ENCODE measurements around the gene PER3. TPM values are rescaled to one million over a fixed set of nuclear protein-coding genes. Genes with fewer than 3 reads are reported as not detected.

PER3 gene
- total and polyA plus RNA-seq, 9 of the 15 experiments (the other 6 are each of a cell fraction or from before 2014, with no cell fraction given) = 11.9 to 22.5 (median 14.6) TPM

DNA sequence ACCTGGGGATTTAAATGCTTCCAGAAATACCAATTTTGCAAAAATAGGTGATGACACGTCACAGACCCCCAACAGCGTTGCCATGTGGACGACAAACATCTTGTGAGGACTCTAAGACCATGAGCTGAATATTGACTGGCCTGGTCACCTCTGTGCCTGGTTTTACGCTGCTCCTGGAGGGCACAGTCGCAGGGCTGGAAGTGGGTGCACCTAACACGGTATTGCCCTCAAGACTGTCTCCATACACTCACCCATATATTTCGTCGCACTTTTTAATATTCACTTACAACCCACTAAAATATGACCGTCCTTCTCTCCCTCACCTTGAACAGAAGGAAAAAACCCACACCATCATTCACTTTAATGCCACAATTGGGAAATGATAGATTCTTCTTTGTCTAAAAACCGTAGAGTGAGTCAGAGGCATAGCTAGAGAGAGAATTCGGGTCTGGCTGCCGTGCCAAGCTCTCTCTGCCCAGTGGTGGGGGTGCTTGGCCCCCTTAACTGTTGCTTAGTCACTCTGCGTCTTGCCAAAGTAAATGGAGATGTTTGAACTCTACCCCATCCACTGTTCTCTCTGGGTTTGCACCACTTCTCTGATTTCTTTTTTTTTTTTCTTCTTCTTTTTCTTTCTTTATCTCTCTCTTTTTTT, 109.6 kb downstream of the PER3 start:
- intact Hi-C loops (cut with micrococcal nuclease) = no loop called here
- no TSS peak for BruUV-seq (replicated peaks)
- Histone ChIP-seq H3K4me1 (replicated peaks in 1 of 2; ENCODE audit: control insufficient read depth in 2 of 2, insufficient read depth in 2 of 2, low read length in 2 of 2) (no peaks in the 10 kb centered on the region; a peak in 1 of 5 replicates), H3K79me2 (ENCODE audit: control insufficient read depth, insufficient read depth, low read length) (no peaks in the 10 kb centered on the region), H3K27ac (ENCODE audit: extremely low read depth, low read depth, low read length) (no peak overlapping the region), H3K9ac (ENCODE audit: insufficient read depth in 1 of 2, low read depth in 2 of 2, low read length in 2 of 2) (no peak overlapping the region), H3K27me3 (ENCODE audit: control insufficient read depth in 2 of 2, insufficient read depth in 2 of 2, low read length in 2 of 2) (peaks cover 21 to 42% of the 10 kb centered on the region in 2 experiments; a peak in 4 of 5 replicates), H2AFZ (ENCODE audit: low read depth, low read length) (no peak overlapping the region), H3K36me3 (ENCODE audit: control insufficient read depth, insufficient read depth, low read length) (no peaks in the 10 kb centered on the region), H4K20me1 (replicated peaks; ENCODE audit: control insufficient read depth, insufficient read depth, low read length) (no peaks in the 10 kb centered on the region), H3K9me3 (replicated peaks; ENCODE audit: control insufficient read depth, insufficient read depth, low read depth, low read length) (no peaks in the 10 kb centered on the region), H3K4me3 (no peak overlapping the region), H3K4me2 (ENCODE audit: insufficient read depth, low read length) (no peak overlapping the region), H3K9me1 (ENCODE audit: control insufficient read depth, insufficient read depth, low read length) (no peaks in the 10 kb centered on the region)
- ChIA-PET CTCF (ENCODE audit: low intra/inter-chr PET ratio) (interaction anchor here (0.7 kb wide), 1 partner anchor 9 kb away, joined by 4 read pairs; no protein-coding TSS in a partner anchor), POLR2A (no interaction called here)
- in situ Hi-C loops (cut with MboI) = no loop called here
- DNase-seq (ENCODE audit: extremely low read depth in 1 of 4, low spot score in 3 of 4) (no peak), FAIRE-seq (no peak), ATAC-seq (no peak)
- WGBS (ENCODE audit: insufficient coverage, low coverage, missing lambda C conversion rate) = 5% methylated on average over 13 of the region's 13 CpGs
- TF ChIP-seq, protein P1, sequence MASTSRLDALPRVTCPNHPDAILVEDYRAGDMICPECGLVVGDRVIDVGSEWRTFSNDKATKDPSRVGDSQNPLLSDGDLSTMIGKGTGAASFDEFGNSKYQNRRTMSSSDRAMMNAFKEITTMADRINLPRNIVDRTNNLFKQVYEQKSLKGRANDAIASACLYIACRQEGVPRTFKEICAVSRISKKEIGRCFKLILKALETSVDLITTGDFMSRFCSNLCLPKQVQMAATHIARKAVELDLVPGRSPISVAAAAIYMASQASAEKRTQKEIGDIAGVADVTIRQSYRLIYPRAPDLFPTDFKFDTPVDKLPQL (IDR thresholded peaks at IDR 0.05; ENCODE audit: extremely low read depth, insufficient read length) = no peak
- TF ChIP-seq, protein P2, sequence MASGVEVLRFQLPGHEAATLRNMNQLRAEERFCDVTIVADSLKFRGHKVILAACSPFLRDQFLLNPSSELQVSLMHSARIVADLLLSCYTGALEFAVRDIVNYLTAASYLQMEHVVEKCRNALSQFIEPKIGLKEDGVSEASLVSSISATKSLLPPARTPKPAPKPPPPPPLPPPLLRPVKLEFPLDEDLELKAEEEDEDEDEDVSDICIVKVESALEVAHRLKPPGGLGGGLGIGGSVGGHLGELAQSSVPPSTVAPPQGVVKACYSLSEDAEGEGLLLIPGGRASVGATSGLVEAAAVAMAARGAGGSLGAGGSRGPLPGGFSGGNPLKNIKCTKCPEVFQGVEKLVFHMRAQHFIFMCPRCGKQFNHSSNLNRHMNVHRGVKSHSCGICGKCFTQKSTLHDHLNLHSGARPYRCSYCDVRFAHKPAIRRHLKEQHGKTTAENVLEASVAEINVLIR (CRISPR knock-in tag; IDR thresholded peaks at IDR 0.05) = no peak
- TF ChIP-seq C11orf30 (IDR thresholded peaks at IDR 0.05; ENCODE audit: low read depth) (no peak), POLR2AphosphoS2 (IDR thresholded peaks at IDR 0.05; ENCODE audit: low read length) (no peak)
- TF ChIP-seq, protein P3, sequence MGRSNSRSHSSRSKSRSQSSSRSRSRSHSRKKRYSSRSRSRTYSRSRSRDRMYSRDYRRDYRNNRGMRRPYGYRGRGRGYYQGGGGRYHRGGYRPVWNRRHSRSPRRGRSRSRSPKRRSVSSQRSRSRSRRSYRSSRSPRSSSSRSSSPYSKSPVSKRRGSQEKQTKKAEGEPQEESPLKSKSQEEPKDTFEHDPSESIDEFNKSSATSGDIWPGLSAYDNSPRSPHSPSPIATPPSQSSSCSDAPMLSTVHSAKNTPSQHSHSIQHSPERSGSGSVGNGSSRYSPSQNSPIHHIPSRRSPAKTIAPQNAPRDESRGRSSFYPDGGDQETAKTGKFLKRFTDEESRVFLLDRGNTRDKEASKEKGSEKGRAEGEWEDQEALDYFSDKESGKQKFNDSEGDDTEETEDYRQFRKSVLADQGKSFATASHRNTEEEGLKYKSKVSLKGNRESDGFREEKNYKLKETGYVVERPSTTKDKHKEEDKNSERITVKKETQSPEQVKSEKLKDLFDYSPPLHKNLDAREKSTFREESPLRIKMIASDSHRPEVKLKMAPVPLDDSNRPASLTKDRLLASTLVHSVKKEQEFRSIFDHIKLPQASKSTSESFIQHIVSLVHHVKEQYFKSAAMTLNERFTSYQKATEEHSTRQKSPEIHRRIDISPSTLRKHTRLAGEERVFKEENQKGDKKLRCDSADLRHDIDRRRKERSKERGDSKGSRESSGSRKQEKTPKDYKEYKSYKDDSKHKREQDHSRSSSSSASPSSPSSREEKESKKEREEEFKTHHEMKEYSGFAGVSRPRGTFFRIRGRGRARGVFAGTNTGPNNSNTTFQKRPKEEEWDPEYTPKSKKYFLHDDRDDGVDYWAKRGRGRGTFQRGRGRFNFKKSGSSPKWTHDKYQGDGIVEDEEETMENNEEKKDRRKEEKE (IDR thresholded peaks at IDR 0.05; ENCODE audit: borderline replicate concordance in 1 of 2, control insufficient read depth in 1 of 2, low read depth in 2 of 2, low read length in 1 of 2) = no peak

Other genes with a start within 250 kb of the PER3 start
- 31.9 and 39.4 TPM in 2 replicates for gene VAMP3, start 13.0 kb upstream of the PER3 start, total RNA-seq (2014; rRNA removed)
- 58.0 and 64.7 TPM in 2 replicates for gene VAMP3, start 13.0 kb upstream of the PER3 start, total RNA-seq (2014; rRNA removed; fragmentation: Illumina TruSeq; extraction: Trizol)
- 53.9 and 61.4 TPM in 2 replicates for gene VAMP3, start 13.0 kb upstream of the PER3 start, total RNA-seq (2015; rRNA removed; fragmentation: Illumina TruSeq; extraction: Trizol)
- 47.5 and 48.3 TPM in 2 replicates for gene VAMP3, start 13.0 kb upstream of the PER3 start, total RNA-seq (2021)
- 68.8 and 71.3 TPM in 2 replicates for gene VAMP3, start 13.0 kb upstream of the PER3 start, polyA plus RNA-seq (2011; rRNA removed)
- gene VAMP3, start 13.0 kb upstream of the PER3 start, polyA plus RNA-seq (2014; fragmentation: Illumina TruSeq; extraction: Trizol) = 52.3 and 61.3 TPM in 2 replicates
- 10 to 100 TPM; 27.1 to 43.2 TPM for gene VAMP3, start 13.0 kb upstream of the PER3 start, polyA plus RNA-seq (2014; fragmentation: Nextera tagmentation; extraction: Ambion mirVana)
- 39.1 and 45.2 TPM in 2 replicates for gene VAMP3, start 13.0 kb upstream of the PER3 start, polyA plus RNA-seq (2014; rRNA removed)
- not detected in 2 replicates for gene UTS2, start 68.8 kb downstream of the PER3 start, total RNA-seq (2014; rRNA removed)
- gene UTS2, start 68.8 kb downstream of the PER3 start, total RNA-seq (2014; rRNA removed; fragmentation: Illumina TruSeq; extraction: Trizol) = not detected in 2 replicates
- not detected in 2 replicates for gene UTS2, start 68.8 kb downstream of the PER3 start, total RNA-seq (2015; rRNA removed; fragmentation: Illumina TruSeq; extraction: Trizol)
- gene UTS2, start 68.8 kb downstream of the PER3 start, total RNA-seq (2021) = not detected in 2 replicates
- 0.16 and 0.29 TPM in 2 replicates for gene UTS2, start 68.8 kb downstream of the PER3 start, polyA plus RNA-seq (2011; rRNA removed)
- gene UTS2, start 68.8 kb downstream of the PER3 start, polyA plus RNA-seq (2014; fragmentation: Illumina TruSeq; extraction: Trizol) = not detected in 2 replicates
- under 1 TPM in 1 of 2 experiments, not detected in 1; 0.22 TPM for gene UTS2, start 68.8 kb downstream of the PER3 start, polyA plus RNA-seq (2014; fragmentation: Nextera tagmentation; extraction: Ambion mirVana)
- 0.07 TPM in 1 of 2 replicates, not detected in the other for gene UTS2, start 68.8 kb downstream of the PER3 start, polyA plus RNA-seq (2014; rRNA removed)
- not detected in 2 replicates for gene TNFRSF9, start 156.5 kb downstream of the PER3 start, total RNA-seq (2014; rRNA removed)
- 0.07 and 0.13 TPM in 2 replicates for gene TNFRSF9, start 156.5 kb downstream of the PER3 start, total RNA-seq (2014; rRNA removed; fragmentation: Illumina TruSeq; extraction: Trizol)
- gene TNFRSF9, start 156.5 kb downstream of the PER3 start, total RNA-seq (2015; rRNA removed; fragmentation: Illumina TruSeq; extraction: Trizol) = 0.07 and 0.08 TPM in 2 replicates
- 0.09 and 0.16 TPM in 2 replicates for gene TNFRSF9, start 156.5 kb downstream of the PER3 start, total RNA-seq (2021)
- gene TNFRSF9, start 156.5 kb downstream of the PER3 start, polyA plus RNA-seq (2011; rRNA removed) = 0.26 and 0.29 TPM in 2 replicates
- 0.04 and 0.11 TPM in 2 replicates for gene TNFRSF9, start 156.5 kb downstream of the PER3 start, polyA plus RNA-seq (2014; fragmentation: Illumina TruSeq; extraction: Trizol)
- under 1 TPM; 0.08 to 0.15 TPM for gene TNFRSF9, start 156.5 kb downstream of the PER3 start, polyA plus RNA-seq (2014; fragmentation: Nextera tagmentation; extraction: Ambion mirVana)
- 0.08 TPM in 2 replicates for gene TNFRSF9, start 156.5 kb downstream of the PER3 start, polyA plus RNA-seq (2014; rRNA removed)
- 338 and 413 TPM in 2 replicates for gene PARK7, start 177.4 kb downstream of the PER3 start, total RNA-seq (2014; rRNA removed)
- 431 and 459 TPM in 2 replicates for gene PARK7, start 177.4 kb downstream of the PER3 start, total RNA-seq (2014; rRNA removed; fragmentation: Illumina TruSeq; extraction: Trizol)
- 358 and 374 TPM in 2 replicates for gene PARK7, start 177.4 kb downstream of the PER3 start, total RNA-seq (2015; rRNA removed; fragmentation: Illumina TruSeq; extraction: Trizol)
- 481 and 484 TPM in 2 replicates for gene PARK7, start 177.4 kb downstream of the PER3 start, total RNA-seq (2021)
- 462 and 543 TPM in 2 replicates for gene PARK7, start 177.4 kb downstream of the PER3 start, polyA plus RNA-seq (2011; rRNA removed)
- 423 and 468 TPM in 2 replicates for gene PARK7, start 177.4 kb downstream of the PER3 start, polyA plus RNA-seq (2014; fragmentation: Illumina TruSeq; extraction: Trizol)
- 1,000 to 10,000 TPM; 1,113 to 1,298 TPM for gene PARK7, start 177.4 kb downstream of the PER3 start, polyA plus RNA-seq (2014; fragmentation: Nextera tagmentation; extraction: Ambion mirVana)
- 648 and 751 TPM in 2 replicates for gene PARK7, start 177.4 kb downstream of the PER3 start, polyA plus RNA-seq (2014; rRNA removed)
- gene ERRFI1, start 242.0 kb downstream of the PER3 start, total RNA-seq (2014; rRNA removed) = 0.68 and 0.73 TPM in 2 replicates
- gene ERRFI1, start 242.0 kb downstream of the PER3 start, total RNA-seq (2014; rRNA removed; fragmentation: Illumina TruSeq; extraction: Trizol) = 1.5 and 1.8 TPM in 2 replicates
- 0.98 and 1.1 TPM in 2 replicates for gene ERRFI1, start 242.0 kb downstream of the PER3 start, total RNA-seq (2015; rRNA removed; fragmentation: Illumina TruSeq; extraction: Trizol)
- 1.6 and 1.9 TPM in 2 replicates for gene ERRFI1, start 242.0 kb downstream of the PER3 start, total RNA-seq (2021)
- gene ERRFI1, start 242.0 kb downstream of the PER3 start, polyA plus RNA-seq (2011; rRNA removed) = 1.7 and 4.4 TPM in 2 replicates
- 1.4 and 1.8 TPM in 2 replicates for gene ERRFI1, start 242.0 kb downstream of the PER3 start, polyA plus RNA-seq (2014; fragmentation: Illumina TruSeq; extraction: Trizol)
- gene ERRFI1, start 242.0 kb downstream of the PER3 start, polyA plus RNA-seq (2014; fragmentation: Nextera tagmentation; extraction: Ambion mirVana) = under 1 TPM; 0.67 to 0.72 TPM
- 0.80 and 2.0 TPM in 2 replicates for gene ERRFI1, start 242.0 kb downstream of the PER3 start, polyA plus RNA-seq (2014; rRNA removed)

All from K562 (cell line).